22Rv1 (cell line): ENCODE results near the gene AUTS2.

Experiments
- H3K27ac ChIP-seq: fragments of 450-650 bp; 2 replicates; pipeline ENCODE4 v1.5.1; 2017
- ZFX ChIP-seq: fragments of 450-650 bp; IDR thresholded peaks from 2 replicates; pipeline ENCODE4 v1.6.1; 2017; ENCODE audit warnings: antibody characterized with exemption, borderline replicate concordance
- TF ChIP-seq, protein P1 (sequence below): fragments of 450-650 bp; IDR thresholded peaks from 2 replicates; pipeline ENCODE4 v1.5.1; 2017; ENCODE audit warnings: mild to moderate bottlenecking

AUTS2 gene

DNA sequence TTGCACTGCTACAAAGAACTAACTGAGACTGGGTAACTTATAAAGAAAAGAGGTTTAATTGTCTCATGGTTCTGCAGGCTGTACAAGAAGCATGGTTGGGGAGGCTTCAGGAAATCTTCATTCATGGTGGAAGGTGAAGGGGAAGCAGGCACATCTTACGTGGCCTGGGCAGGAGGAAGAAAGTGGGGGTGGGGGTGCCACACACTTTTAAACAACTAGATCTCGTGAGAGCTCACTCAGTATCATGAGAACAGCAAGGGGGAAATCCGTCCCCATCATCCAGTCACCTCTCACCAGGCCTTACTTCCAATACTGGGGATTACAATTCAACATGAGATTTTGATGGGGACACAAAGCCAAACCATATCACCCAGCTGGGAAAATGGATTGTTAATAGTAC, 281.7 kb downstream of the AUTS2 start:
- TF ChIP-seq, protein P1, sequence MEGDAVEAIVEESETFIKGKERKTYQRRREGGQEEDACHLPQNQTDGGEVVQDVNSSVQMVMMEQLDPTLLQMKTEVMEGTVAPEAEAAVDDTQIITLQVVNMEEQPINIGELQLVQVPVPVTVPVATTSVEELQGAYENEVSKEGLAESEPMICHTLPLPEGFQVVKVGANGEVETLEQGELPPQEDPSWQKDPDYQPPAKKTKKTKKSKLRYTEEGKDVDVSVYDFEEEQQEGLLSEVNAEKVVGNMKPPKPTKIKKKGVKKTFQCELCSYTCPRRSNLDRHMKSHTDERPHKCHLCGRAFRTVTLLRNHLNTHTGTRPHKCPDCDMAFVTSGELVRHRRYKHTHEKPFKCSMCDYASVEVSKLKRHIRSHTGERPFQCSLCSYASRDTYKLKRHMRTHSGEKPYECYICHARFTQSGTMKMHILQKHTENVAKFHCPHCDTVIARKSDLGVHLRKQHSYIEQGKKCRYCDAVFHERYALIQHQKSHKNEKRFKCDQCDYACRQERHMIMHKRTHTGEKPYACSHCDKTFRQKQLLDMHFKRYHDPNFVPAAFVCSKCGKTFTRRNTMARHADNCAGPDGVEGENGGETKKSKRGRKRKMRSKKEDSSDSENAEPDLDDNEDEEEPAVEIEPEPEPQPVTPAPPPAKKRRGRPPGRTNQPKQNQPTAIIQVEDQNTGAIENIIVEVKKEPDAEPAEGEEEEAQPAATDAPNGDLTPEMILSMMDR = no peak
- TF ChIP-seq ZFX = no peak
- H3K27ac ChIP-seq = no peak overlapping the region

- no peak overlapping the region for H3K27ac ChIP-seq
Observed at GRCh38 chr7:69880840-69881239, 282.6 kb downstream of the AUTS2 start.

DNA sequence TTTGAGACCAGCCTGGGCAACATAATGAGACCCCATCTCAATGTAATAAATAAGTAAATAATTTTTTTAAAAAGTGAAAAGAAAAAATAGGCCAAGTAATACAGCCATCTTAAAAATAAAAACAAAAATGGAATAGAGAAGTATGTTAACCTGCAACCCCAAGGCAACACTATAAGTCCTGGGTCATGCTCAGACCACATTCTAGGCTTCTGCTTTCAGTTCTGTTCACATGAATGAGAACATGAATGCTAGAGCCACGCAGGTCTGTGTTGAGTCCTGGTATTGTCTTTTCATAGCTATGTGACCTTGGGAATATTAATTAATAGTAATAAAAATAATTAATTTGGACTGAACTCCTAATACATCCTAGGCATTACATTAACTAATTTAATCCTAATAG, 284.0 kb downstream of the AUTS2 start:
- no peak overlapping the region for H3K27ac ChIP-seq
- no peak for TF ChIP-seq ZFX
- TF ChIP-seq, protein P1 = no peak

More at GRCh38 chr7:69880840-69881239, 282.6 kb downstream of the AUTS2 start:
- no peak for TF ChIP-seq ZFX
- TF ChIP-seq, protein P1 = no peak

DNA sequence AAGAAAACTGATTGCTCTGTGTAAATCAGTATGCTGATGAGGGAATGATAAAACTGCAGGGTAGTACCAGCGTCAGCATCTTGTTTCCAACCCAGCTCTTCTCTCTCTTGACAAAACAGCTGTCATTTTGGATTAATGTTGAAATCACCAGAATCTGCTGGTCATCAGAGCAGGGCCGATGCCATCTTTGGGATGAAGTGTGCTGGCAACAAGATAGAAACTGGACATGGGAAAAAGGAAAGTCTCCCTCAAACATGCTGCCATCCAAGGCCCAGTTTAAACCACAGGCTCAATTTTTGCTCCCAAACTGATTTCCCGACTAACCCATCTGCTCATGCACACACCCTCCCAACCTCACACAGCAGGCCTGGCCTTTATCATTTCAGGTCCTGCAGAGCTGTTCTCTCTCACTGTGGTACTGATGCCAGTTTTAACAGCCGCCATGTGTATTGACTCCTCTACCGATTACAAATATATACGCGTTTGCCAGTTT, 285.2 kb downstream of the AUTS2 start:
- TF ChIP-seq, protein P1 = no peak
- TF ChIP-seq ZFX = no peak
- no peak overlapping the region for H3K27ac ChIP-seq

- TF ChIP-seq, protein P1 = no peak
- TF ChIP-seq ZFX = no peak
- H3K27ac ChIP-seq = no peak overlapping the region
Observed at GRCh38 chr7:69885431-69885830, 287.2 kb downstream of the AUTS2 start.

DNA sequence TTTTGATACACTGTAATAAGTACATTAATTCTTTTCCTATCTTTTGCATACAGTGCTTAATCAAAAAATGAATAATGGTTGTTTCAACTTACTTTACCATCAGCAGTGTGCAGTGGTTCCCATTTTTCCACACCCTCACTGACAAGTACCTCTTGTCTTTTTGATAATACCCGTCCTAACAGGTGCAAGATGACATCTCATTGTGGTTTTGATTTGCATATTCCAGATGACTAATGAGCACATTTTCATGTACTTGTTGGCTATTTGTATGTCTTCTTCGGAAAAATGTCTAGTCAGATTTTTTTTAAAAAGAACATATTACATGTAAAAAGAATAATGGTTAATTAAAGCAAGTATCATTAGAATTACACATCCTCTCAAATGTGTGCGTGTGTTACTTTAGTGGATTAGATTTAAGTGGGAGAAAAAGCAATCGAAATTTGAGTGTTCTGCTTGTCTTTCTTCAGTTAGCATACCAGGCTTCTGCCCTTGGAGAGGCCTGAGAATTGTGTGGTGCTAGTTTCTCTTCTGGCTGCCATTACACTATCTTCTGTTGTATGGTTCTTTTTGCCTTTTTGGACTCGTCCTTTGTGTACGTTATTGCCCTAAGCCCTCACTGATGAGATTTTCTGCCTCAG, 291.2 kb downstream of the AUTS2 start:
- no peak for TF ChIP-seq ZFX
- TF ChIP-seq, protein P1 = no peak
- no peak overlapping the region for H3K27ac ChIP-seq

DNA sequence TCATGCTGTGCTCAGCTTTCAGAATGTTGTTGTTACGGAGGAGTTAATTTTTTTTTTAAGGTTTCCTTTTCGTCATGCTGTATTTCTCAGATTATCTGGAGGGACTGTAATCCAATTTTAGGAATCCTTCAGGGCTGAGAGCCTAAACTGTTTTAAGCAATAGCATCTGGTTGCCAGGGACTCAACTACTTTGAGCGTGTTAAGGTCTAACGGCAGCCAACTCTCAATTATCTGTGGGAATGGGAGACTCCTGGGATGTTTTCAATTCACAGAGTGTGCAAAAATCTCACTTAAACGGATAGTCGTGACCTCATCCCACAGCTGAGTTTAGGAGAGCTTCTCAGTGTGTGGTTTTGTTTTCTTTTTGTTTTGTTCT, 291.7 kb downstream of the AUTS2 start:
- TF ChIP-seq ZFX = no peak
- TF ChIP-seq, protein P1 = no peak
- no peak overlapping the region for H3K27ac ChIP-seq
